Measurements from ENCODE around the gene ECSIT.

Gene ECSIT

DNA sequence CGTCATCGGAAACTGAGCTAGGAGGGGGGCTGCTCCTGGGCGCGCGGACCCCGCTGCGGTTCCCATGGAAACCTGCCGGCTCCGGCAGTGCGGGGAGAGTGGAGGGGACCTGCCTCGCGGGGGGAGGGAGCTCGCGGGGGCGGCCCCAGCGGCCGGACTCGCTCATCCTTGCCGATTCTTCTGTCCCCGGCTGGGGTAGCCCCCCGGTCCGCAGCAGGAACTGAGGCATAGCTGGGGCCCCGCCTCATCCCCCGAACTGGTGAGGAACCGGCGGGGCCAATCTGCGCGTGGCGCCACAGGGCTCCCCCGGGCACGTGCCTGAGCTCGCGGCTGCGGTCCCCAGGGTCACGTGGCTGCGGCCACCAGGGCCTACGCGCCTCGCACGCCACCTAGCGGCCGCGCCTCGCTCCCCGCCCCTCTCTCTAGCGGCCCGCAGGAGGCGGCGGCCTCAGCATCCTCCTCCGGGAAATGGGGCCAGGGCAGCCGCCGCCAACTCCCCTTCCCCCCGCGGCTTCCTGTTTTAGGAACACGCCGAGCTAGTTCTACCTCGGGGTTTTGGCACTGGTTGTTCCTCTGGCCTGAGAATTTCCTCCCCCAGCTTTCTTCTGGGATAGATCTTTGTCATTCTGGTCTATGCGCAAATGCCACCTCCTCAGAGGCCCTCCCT is 46.4 kb downstream of the ECSIT start:
- ChIA-PET CTCF (interaction anchor here (0.6 to 2.3 kb wide), 29 partner anchors 12 to 350 kb away, joined by 3 to 11 read pairs (median 3); partner anchors contain the start of gene EPOR), POLR2A (no interaction called here)
- Histone ChIP-seq H3K36me3 (ENCODE audit: control insufficient read depth in 4 of 4, insufficient read depth in 4 of 4, low read length in 3 of 4) (peaks cover 0 to 8% (median 0%) of the 10 kb centered on the region in 4 experiments), H3K27ac (ENCODE audit: insufficient read depth in 1 of 2, low read depth in 1 of 2, low read length in 2 of 2, poor library complexity in 1 of 2, severe bottlenecking in 2 of 2) (no peak overlapping the region), H3K4me3 (ENCODE audit: control insufficient read depth in 1 of 7, extremely low read depth in 1 of 7, insufficient read depth in 4 of 7, low read depth in 2 of 7, low read length in 6 of 7) (peak overlapping the region in 4 of 7 experiments; percentile 11 to 51 (median 38)), H3K4me1 (ENCODE audit: control extremely low read depth in 1 of 4, control insufficient read depth in 4 of 4, insufficient read depth in 4 of 4, low read length in 3 of 4) (peaks cover 0 to 28% (median 20%) of the 10 kb centered on the region in 4 experiments), H3K9me3 (ENCODE audit: control extremely low read depth in 1 of 5, control insufficient read depth in 4 of 5, insufficient read depth in 2 of 5, low read depth in 1 of 5, low read length in 4 of 5) (no peaks in the 10 kb centered on the region), H3K27me3 (replicated peaks in 2 of 5; ENCODE audit: control insufficient read depth in 4 of 5, insufficient read depth in 5 of 5, low read length in 4 of 5) (peaks cover 0 to 58% (median 18%) of the 10 kb centered on the region in 5 experiments)
- DNase-seq: peak; percentile 91 to 96 (median 96)
- under 1% methylated on average over 49 of the region's 58 CpGs for WGBS (ENCODE audit: insufficient coverage)

DNA sequence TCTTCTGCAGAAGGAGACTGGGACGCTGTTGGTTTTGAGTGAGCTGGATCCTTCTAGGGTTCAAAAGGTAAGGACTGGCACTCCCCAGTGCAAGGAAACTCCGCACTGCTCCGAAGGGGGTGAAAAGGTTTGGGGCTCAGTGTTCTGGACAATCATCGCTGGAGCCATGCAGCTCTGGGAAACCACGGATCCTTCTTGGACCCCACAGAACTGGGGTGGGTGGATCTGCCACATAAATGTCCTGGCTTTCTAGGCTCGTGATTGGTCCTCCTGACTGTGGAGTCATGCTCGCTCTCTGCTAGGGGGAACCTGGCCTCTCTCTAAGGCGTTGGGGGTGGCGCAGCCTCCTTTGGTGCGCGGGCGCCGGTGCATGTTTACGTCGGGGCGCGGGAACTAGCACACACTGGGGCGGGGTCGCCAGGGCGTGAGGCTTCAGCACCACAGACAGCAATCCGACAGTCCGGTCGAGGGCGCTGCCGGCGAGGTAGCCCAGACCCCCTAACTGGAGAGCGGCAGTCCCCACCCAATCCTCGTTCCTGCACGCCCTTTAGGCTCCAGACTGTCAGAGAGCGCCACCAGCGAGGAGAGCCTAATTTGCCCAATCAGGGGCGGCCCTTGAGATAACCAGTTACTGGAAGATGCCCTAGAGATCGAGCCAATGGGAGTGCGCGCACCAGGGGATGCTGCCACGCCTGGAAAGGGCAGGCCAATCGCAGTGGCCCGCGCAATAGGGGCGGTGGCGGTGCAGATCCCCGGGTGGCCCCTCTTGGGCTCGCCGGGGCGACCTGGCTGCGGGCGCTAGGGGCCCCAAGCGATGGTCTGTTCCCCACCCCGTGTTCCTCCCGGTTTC is 47.2 kb downstream of the ECSIT start:
- peaks cover 0 to 62% (median 20%) of the 10 kb centered on the region in 5 experiments for H3K27me3 ChIP-seq (replicated peaks in 2 of 5; ENCODE audit: control insufficient read depth in 4 of 5, insufficient read depth in 5 of 5, low read length in 4 of 5)
- peak overlapping the region in 3 of 7 experiments; percentile 28 to 51 (median 48) for H3K4me3 ChIP-seq (ENCODE audit: control insufficient read depth in 1 of 7, extremely low read depth in 1 of 7, insufficient read depth in 4 of 7, low read depth in 2 of 7, low read length in 6 of 7)
- ChIA-PET CTCF (interaction anchor here (0.6 to 2.3 kb wide), 26 partner anchors 11 to 355 kb away, joined by 3 to 11 read pairs (median 4); partner anchors contain the start of gene EPOR), POLR2A (no interaction called here)
- WGBS (ENCODE audit: insufficient coverage): 2% methylated on average over 42 of the region's 50 CpGs
- H3K9me3 ChIP-seq (ENCODE audit: control extremely low read depth in 1 of 5, control insufficient read depth in 4 of 5, insufficient read depth in 2 of 5, low read depth in 1 of 5, low read length in 4 of 5): no peaks in the 10 kb centered on the region
- DNase-seq: peak; percentile 88 to 97 (median 95)
- H3K4me1 ChIP-seq (ENCODE audit: control extremely low read depth in 1 of 4, control insufficient read depth in 4 of 4, insufficient read depth in 4 of 4, low read length in 3 of 4): peaks cover 0 to 28% (median 20%) of the 10 kb centered on the region in 4 experiments
- H3K27ac ChIP-seq (ENCODE audit: insufficient read depth in 1 of 2, low read depth in 1 of 2, low read length in 2 of 2, poor library complexity in 1 of 2, severe bottlenecking in 2 of 2): no peak overlapping the region
- H3K36me3 ChIP-seq (ENCODE audit: control insufficient read depth in 4 of 4, insufficient read depth in 4 of 4, low read length in 3 of 4): peaks cover 0 to 8% (median 0%) of the 10 kb centered on the region in 4 experiments

DNA sequence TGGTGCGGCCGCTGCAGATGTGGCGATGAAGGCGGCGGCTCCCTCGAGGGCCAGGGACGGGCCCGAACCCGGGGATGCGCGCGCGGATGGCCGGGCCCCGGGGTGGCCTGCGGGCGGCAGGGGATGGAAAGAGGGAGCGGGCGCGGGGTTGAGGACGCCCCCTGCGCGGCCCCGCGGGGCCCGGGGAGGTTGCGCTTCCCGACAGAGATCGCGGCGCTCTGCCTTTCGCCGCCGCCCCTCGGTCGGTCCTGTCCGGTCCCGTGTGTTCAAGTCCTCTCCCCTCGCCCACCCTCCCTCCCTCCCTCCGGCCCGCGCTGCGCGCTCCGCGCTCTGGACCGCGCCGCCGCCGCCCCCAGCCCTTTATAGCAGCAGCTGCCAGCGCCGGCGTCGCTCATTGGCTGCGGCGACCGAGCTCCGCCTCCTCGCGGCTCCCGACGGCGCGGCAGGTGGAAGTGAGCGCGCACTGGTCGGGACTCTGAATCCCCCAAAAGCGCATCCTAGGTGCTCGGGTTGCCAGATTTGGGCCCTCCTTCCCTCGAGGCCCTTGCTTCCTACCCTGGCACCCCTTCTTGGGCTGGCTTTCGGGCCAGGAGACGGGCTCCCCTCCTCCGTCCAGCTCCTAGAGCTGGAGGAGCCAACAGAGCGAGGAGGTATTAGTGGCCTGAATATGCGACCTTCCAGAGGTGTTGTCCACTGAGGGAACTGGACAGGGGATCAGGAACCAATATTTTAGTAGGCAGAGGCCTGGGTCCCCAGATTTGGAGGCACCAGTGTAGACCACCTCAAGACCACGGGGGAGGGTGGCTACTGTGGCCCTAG is 48.0 kb downstream of the ECSIT start, which contains the start of gene ELAVL3:
ELAVL3 (minus strand) TSS at position 332 of the 819 bp plus-strand sequence. CDS start 438 bp downstream, outside the sequence.
- CTCF ChIA-PET: interaction anchor here (0.6 to 2.3 kb wide), 2 partner anchors 94 to 354 kb away, joined by 4 to 10 read pairs; no protein-coding TSS in a partner anchor
- Histone ChIP-seq H3K9me3 (ENCODE audit: control extremely low read depth in 1 of 5, control insufficient read depth in 4 of 5, insufficient read depth in 2 of 5, low read depth in 1 of 5, low read length in 4 of 5) (no peaks in the 10 kb centered on the region), H3K27ac (ENCODE audit: insufficient read depth in 1 of 2, low read depth in 1 of 2, low read length in 2 of 2, poor library complexity in 1 of 2, severe bottlenecking in 2 of 2) (no peak within 1 kb of the TSS), H3K27me3 (replicated peaks in 2 of 5; ENCODE audit: control insufficient read depth in 4 of 5, insufficient read depth in 5 of 5, low read length in 4 of 5) (peaks cover 0 to 63% (median 22%) of the 10 kb centered on the region in 5 experiments), H3K36me3 (ENCODE audit: control insufficient read depth in 4 of 4, insufficient read depth in 4 of 4, low read length in 3 of 4) (peaks cover 0 to 3% (median 0%) of the 10 kb centered on the region in 4 experiments), H3K4me1 (ENCODE audit: control extremely low read depth in 1 of 4, control insufficient read depth in 4 of 4, insufficient read depth in 4 of 4, low read length in 3 of 4) (peaks cover 0 to 28% (median 20%) of the 10 kb centered on the region in 4 experiments), H3K4me3 (ENCODE audit: control insufficient read depth in 1 of 7, extremely low read depth in 1 of 7, insufficient read depth in 4 of 7, low read depth in 2 of 7, low read length in 6 of 7) (peak within 1 kb of the TSS in 2 of 7 experiments; percentile 48 to 51)
- no peak for DNase-seq
- WGBS (ENCODE audit: insufficient coverage): 13% methylated on average over 47 of the region's 77 CpGs
- POLR2A ChIA-PET: no interaction called here

DNA sequence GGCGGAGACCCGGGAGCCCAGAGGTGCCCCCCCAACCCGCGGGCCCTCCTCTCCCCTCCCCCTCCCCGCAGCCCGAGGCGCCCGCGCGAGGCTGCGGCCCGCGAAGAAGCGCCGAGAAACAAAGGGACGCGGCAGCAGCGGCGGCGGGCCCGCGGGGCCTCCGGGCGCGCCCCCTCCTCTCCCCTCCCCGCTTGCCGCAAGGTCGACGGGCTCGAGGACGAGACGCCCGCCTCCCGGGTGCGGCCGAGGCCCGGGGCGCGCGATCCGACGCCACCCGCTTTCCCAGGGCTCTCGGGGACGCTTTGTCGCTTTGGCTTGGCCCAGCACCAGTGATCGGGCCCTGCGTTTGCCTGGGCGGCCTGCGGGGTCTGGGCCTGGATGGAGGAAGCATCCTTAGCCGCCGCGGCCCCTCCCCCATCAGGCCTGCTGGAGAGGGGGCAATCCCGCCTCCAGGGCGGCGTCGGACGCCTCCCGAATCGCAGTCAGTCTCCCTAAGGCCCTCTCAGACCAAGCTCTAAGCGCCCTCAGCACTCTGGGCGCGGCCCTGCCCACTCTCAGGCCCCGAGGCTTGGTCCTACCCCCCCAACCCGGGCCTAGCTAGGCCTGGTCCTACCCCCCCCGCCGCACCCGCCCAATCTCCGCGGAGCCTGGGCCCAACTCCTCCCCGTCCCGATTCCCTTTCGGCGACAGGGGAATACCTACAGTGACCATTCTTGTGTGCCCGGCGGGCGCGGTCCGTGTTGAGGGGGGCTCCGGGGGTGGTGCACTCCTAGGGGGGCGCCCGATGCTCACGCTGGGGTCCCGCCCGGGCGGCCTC is 48.8 kb downstream of the ECSIT start:
- DNase-seq: no peak
- CTCF ChIA-PET: interaction anchor here (2.3 kb wide), 1 partner anchor 94 kb away, joined by 10 read pairs; no protein-coding TSS in a partner anchor
- Histone ChIP-seq H3K4me3 (ENCODE audit: control insufficient read depth in 1 of 7, extremely low read depth in 1 of 7, insufficient read depth in 4 of 7, low read depth in 2 of 7, low read length in 6 of 7) (no peak overlapping the region), H3K4me1 (ENCODE audit: control extremely low read depth in 1 of 4, control insufficient read depth in 4 of 4, insufficient read depth in 4 of 4, low read length in 3 of 4) (peaks cover 0 to 28% (median 20%) of the 10 kb centered on the region in 4 experiments), H3K36me3 (ENCODE audit: control insufficient read depth in 4 of 4, insufficient read depth in 4 of 4, low read length in 3 of 4) (peaks cover 0 to 3% (median 0%) of the 10 kb centered on the region in 4 experiments), H3K9me3 (ENCODE audit: control extremely low read depth in 1 of 5, control insufficient read depth in 4 of 5, insufficient read depth in 2 of 5, low read depth in 1 of 5, low read length in 4 of 5) (no peaks in the 10 kb centered on the region), H3K27me3 (replicated peaks in 2 of 5; ENCODE audit: control insufficient read depth in 4 of 5, insufficient read depth in 5 of 5, low read length in 4 of 5) (peaks cover under 1 to 66% (median 25%) of the 10 kb centered on the region in 5 experiments), H3K27ac (ENCODE audit: insufficient read depth in 1 of 2, low read depth in 1 of 2, low read length in 2 of 2, poor library complexity in 1 of 2, severe bottlenecking in 2 of 2) (no peak overlapping the region)
- 7% methylated on average over 62 of the region's 86 CpGs for WGBS (ENCODE audit: insufficient coverage)
- POLR2A ChIA-PET: no interaction called here

DNA sequence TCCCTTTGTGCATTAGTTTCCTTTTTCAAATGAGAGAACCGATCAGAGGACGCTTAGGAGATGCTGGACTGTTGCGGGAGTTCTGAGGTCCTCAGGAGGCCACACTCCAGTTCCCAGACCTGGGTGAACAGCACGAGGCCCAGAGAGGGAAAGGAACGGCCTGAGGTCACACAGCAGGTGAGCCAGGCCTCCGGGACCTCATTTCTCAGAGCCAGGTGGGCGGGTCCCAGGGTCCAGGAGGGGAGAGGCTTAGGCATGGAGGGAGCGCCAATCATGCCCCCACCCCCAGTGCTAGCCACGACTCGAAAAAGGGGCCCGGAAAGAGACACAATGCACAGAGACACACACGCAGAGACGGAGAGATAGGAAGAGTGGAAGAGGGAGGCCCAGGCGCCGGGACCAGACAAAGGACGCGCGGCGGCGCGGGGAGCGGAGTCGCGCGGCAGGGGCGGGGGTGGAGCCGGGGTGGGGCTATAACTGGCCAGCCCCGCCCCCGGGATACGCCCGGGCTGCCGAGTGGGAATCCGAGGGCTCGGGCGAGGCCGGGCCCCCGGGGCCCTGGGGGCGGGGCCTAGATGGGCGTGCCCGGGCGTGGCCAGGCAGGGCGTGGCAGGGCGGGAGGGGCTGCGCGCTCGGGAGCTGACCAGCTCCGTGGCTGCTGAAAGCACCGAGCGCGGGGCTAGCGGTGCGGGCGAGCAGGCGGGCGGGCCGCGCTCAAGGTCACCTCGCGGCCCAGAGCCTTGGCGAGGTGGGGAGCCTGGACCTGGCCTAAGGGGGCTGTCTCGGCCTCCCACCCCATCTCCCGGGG is 49.6 kb downstream of the ECSIT start:
- WGBS (ENCODE audit: insufficient coverage): 23% methylated on average over 52 of the region's 62 CpGs
- Histone ChIP-seq H3K9me3 (ENCODE audit: control extremely low read depth in 1 of 5, control insufficient read depth in 4 of 5, insufficient read depth in 2 of 5, low read depth in 1 of 5, low read length in 4 of 5) (no peaks in the 10 kb centered on the region), H3K36me3 (ENCODE audit: control insufficient read depth in 4 of 4, insufficient read depth in 4 of 4, low read length in 3 of 4) (peaks cover 0 to 2% (median 0%) of the 10 kb centered on the region in 4 experiments), H3K4me1 (ENCODE audit: control extremely low read depth in 1 of 4, control insufficient read depth in 4 of 4, insufficient read depth in 4 of 4, low read length in 3 of 4) (peaks cover 0 to 28% (median 20%) of the 10 kb centered on the region in 4 experiments), H3K27ac (ENCODE audit: insufficient read depth in 1 of 2, low read depth in 1 of 2, low read length in 2 of 2, poor library complexity in 1 of 2, severe bottlenecking in 2 of 2) (no peak overlapping the region), H3K4me3 (ENCODE audit: control insufficient read depth in 1 of 7, extremely low read depth in 1 of 7, insufficient read depth in 4 of 7, low read depth in 2 of 7, low read length in 6 of 7) (no peak overlapping the region), H3K27me3 (replicated peaks in 2 of 5; ENCODE audit: control insufficient read depth in 4 of 5, insufficient read depth in 5 of 5, low read length in 4 of 5) (peaks cover 2 to 66% (median 26%) of the 10 kb centered on the region in 5 experiments)
- ChIA-PET CTCF (no interaction called here), POLR2A (no interaction called here)
- peak in 2 of 3 donors; percentile 42 to 47 for DNase-seq
